Loucy (cell line): ENCODE measurements around the gene SLC12A2.
A peak's percentile ranks its signal among the peaks of the same experiment; 100 is the strongest.

Source experiments
- CTCF ChIP-seq: fragments of 200-600 bp; sonication (generic); conservative IDR thresholded peaks from 2 replicates; pipeline ENCODE4 v1.5.1; 2014; ENCODE audit warnings: mild to moderate bottlenecking, antibody characterized with exemption, low read length
- EZH2phosphoT487 ChIP-seq: fragments of 200-600 bp; IDR thresholded peaks from 2 replicates; pipeline ENCODE4 v1.6.1; 2018; ENCODE audit warnings: antibody characterized with exemption, mild to moderate bottlenecking, moderate library complexity, borderline replicate concordance

GRCh38 chr5:128083811-128084227 is 253 bp downstream of the SLC12A2 start:
- TF ChIP-seq CTCF = peak; percentile 13; the same call in 1 of the 2 replicates
- no peak for TF ChIP-seq EZH2phosphoT487
